ENCODE measurements around the gene UNC45B. TPM values are rescaled to one million over a fixed set of nuclear protein-coding genes. Genes with fewer than 3 reads are reported as not detected.

UNC45B gene
- total RNA-seq, 4 donors from 2014 or later, result not detected

DNA sequence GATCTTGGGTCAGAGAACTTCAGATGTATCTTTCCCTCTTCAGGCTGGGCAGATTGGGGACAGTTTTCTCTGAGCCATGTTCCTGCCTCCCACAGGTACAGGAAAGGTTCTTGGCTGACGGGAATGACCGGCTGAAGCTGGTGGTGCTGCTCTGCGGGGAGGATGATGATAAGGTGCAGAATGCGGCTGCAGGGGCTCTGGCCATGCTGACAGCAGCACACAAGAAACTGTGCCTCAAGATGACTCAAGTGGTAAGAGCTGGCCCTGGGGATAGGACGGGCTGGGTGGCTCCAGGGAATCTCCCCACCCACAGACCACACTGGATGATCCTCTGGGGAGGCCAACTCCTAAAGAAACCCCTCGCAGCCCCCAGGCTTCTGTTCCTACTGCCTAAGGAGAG is 35.7 kb downstream of the UNC45B start:
- no peak overlapping the region for H3K27ac ChIP-seq
- no peak for TF ChIP-seq POLR2A (IDR thresholded peaks at IDR 0.05)
- H3K27me3 ChIP-seq, result no peaks in the 10 kb centered on the region
- H3K4me3 ChIP-seq, result no peak overlapping the region
- no peaks in the 10 kb centered on the region for H3K4me1 ChIP-seq
- H3K36me3 ChIP-seq, result no peaks in the 10 kb centered on the region
- DNase-seq, result no peak
- H3K9me3 ChIP-seq, result no peaks in the 10 kb centered on the region

DNA sequence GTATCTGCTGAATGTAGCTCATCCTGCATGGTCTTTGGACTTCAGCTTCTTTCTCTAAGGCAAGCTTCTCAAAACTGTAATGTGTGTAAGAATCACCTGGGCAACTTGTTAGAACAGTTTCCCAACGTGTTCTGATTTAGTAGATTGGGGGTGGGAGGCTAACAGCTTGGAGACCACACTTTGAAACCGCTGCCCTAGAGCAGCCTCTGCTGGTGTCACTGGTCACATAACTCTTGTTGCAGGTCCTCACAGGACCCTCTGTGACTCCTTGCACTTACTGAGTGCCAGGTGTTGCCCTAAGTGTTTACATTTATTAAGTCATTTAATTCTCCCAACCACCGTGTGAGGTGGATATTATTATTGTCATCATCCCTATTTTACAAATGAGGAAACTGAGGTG is 36.7 kb downstream of the UNC45B start:
- H3K4me1 ChIP-seq, result no peaks in the 10 kb centered on the region
- no peak overlapping the region for H3K27ac ChIP-seq
- no peaks in the 10 kb centered on the region for H3K36me3 ChIP-seq
- TF ChIP-seq, protein P1, sequence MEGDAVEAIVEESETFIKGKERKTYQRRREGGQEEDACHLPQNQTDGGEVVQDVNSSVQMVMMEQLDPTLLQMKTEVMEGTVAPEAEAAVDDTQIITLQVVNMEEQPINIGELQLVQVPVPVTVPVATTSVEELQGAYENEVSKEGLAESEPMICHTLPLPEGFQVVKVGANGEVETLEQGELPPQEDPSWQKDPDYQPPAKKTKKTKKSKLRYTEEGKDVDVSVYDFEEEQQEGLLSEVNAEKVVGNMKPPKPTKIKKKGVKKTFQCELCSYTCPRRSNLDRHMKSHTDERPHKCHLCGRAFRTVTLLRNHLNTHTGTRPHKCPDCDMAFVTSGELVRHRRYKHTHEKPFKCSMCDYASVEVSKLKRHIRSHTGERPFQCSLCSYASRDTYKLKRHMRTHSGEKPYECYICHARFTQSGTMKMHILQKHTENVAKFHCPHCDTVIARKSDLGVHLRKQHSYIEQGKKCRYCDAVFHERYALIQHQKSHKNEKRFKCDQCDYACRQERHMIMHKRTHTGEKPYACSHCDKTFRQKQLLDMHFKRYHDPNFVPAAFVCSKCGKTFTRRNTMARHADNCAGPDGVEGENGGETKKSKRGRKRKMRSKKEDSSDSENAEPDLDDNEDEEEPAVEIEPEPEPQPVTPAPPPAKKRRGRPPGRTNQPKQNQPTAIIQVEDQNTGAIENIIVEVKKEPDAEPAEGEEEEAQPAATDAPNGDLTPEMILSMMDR (IDR thresholded peaks at IDR 0.05), result no peak
- TF ChIP-seq POLR2A (IDR thresholded peaks at IDR 0.05), result no peak
- no peaks in the 10 kb centered on the region for H3K27me3 ChIP-seq
- H3K9me3 ChIP-seq, result no peaks in the 10 kb centered on the region
- no peak overlapping the region for H3K4me3 ChIP-seq
- DNase-seq, result no peak

DNA sequence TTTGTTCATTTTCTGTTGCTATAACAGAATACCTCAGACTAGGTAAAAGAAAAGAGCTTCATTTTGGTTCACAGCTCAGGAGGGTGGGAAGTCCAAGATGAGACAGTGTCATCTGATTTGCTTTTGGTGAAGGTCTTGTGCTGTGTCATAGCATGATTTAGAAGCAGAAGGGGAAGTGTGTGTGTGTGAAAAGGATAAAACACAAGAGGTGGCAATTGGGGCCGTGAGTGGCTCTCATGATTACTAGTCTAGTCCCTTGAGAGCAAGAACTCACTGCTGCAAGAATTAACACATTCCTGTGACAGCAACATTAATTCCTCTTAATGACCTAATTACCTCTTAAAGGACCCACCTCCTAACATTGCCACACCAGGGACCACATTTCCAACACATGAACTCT is 38.2 kb downstream of the UNC45B start:
- DNase-seq, result no peak
- TF ChIP-seq, protein P1 (IDR thresholded peaks at IDR 0.05), result no peak
- no peak for TF ChIP-seq POLR2A (IDR thresholded peaks at IDR 0.05)
- H3K9me3 ChIP-seq, result no peaks in the 10 kb centered on the region
- H3K4me3 ChIP-seq, result no peak overlapping the region
- H3K36me3 ChIP-seq, result no peaks in the 10 kb centered on the region
- H3K4me1 ChIP-seq, result no peaks in the 10 kb centered on the region
- H3K27me3 ChIP-seq, result no peaks in the 10 kb centered on the region
- no peak overlapping the region for H3K27ac ChIP-seq

DNA sequence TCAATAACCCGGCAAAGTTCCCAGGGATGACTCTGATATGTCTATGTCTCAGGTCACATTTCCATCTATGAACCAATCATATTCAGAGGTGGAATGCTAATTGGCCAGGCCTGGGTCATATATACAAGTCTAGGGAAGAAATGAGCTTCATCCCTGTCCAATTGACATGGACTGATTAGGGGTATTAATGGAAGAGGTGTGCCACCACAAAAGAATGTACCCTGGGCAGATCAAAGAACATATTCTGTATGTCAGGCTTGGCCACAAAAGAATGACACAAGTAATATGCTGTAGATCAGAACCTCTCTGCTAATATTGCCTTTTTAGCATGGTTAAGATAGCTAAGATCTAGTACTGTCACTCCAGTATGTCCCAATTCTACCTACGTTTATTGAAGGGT is 39.9 kb downstream of the UNC45B start:
- Histone ChIP-seq H3K4me3 (no peak overlapping the region), H3K36me3 (no peaks in the 10 kb centered on the region), H3K9me3 (no peaks in the 10 kb centered on the region), H3K27me3 (no peaks in the 10 kb centered on the region), H3K27ac (no peak overlapping the region), H3K4me1 (no peaks in the 10 kb centered on the region)
- no peak for DNase-seq
- no peak for TF ChIP-seq POLR2A (IDR thresholded peaks at IDR 0.05)
- TF ChIP-seq, protein P1 (IDR thresholded peaks at IDR 0.05), result no peak

DNA sequence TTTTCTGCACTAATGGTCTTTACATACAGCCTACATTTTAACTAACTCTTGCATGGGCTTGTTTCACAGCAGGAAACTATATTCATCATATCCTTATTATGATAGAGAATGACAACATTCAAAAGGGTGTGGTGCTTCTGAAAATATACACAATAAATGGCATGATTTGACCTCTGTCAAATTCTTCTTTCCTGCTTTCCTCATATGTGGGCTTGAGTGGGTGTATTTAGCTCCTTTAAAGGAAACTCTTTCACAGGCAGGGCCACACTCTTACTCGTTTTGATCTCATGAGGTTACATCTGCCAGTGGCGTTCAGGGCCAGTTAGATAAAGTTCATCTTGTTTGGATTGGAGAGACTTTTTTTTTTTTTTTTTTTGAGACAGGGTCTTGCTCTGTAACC is 40.5 kb downstream of the UNC45B start:
- H3K36me3 ChIP-seq, result no peaks in the 10 kb centered on the region
- TF ChIP-seq, protein P1 (IDR thresholded peaks at IDR 0.05), result no peak
- no peak for TF ChIP-seq POLR2A (IDR thresholded peaks at IDR 0.05)
- H3K4me1 ChIP-seq, result no peaks in the 10 kb centered on the region
- H3K27ac ChIP-seq, result no peak overlapping the region
- DNase-seq, result no peak
- H3K27me3 ChIP-seq, result no peaks in the 10 kb centered on the region
- H3K9me3 ChIP-seq, result no peaks in the 10 kb centered on the region
- no peak overlapping the region for H3K4me3 ChIP-seq

DNA sequence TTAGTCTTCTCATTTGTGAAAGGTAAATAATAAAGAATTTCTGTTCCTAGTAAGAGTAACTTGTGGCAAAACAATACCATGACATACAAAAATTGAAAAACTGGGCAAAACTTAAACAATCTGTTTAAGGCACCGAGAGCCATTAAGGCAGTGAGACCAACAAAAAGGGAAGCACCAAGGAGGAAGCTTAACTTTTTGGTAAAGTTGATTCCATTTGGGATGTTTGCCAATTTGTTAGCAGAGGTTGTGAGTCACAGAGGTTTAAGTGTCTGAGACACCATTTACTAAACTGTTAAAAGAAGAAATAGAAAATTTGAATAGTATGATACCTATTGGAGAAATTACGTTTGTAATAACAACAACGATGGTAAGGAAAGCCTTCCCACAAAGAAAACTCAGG is 41.7 kb downstream of the UNC45B start:
- Histone ChIP-seq H3K4me1 (no peaks in the 10 kb centered on the region), H3K9me3 (no peaks in the 10 kb centered on the region), H3K27ac (no peak overlapping the region), H3K36me3 (no peaks in the 10 kb centered on the region), H3K27me3 (no peaks in the 10 kb centered on the region), H3K4me3 (no peak overlapping the region)
- no peak for DNase-seq
- TF ChIP-seq, protein P1 (IDR thresholded peaks at IDR 0.05), result no peak
- TF ChIP-seq POLR2A (IDR thresholded peaks at IDR 0.05), result no peak

Measured in Peyer's patch (tissue), 4 donors.